Astrocyte (in vitro differentiated cells and primary cell): ENCODE data around the gene PLCL2. TPM values are rescaled to one million over a fixed set of nuclear protein-coding genes. Genes with fewer than 3 reads are reported as not detected.

Experiments
- DNase-seq: peaks from one replicate; pipeline ENCODE4 v3.0.0-alpha.2; 2010; ENCODE audit warnings: low read depth
- FAIRE-seq: peaks from 2 replicates; lab custom pipeline; 2011; peaks lifted over from hg19 to GRCh38; lab: Jason Lieb, UNC
- H2AFZ ChIP-seq: 2 replicates; pipeline ENCODE4 v1.6.0; 2012; ENCODE audit warnings: low read depth, low read length, inconsistent platforms
- H3K27ac ChIP-seq: 2 replicates; pipeline ENCODE4 v1.5.1; 2011; ENCODE audit warnings: low read depth, low read length, inconsistent platforms
- H3K27me3 ChIP-seq: 2 replicates; pipeline ENCODE4 v1.6.0; 2011; ENCODE audit warnings: low read length, inconsistent platforms; ENCODE audit not compliant: insufficient read depth
- H3K36me3 ChIP-seq: 2 replicates; pipeline ENCODE4 v1.5.1; 2011; ENCODE audit warnings: low read length, inconsistent platforms; ENCODE audit not compliant: insufficient read depth
- H3K4me1 ChIP-seq: 2 replicates; pipeline ENCODE4 v1.5.1; 2011; ENCODE audit warnings: low read length, inconsistent platforms; ENCODE audit not compliant: insufficient read depth
- H3K4me2 ChIP-seq: 2 replicates; pipeline ENCODE4 v1.6.0; 2012; ENCODE audit warnings: low read length, inconsistent platforms
- H3K4me3 ChIP-seq: 2 replicates; pipeline ENCODE4 v1.5.1; 2011; ENCODE audit warnings: low read depth, mild to moderate bottlenecking, low read length, inconsistent platforms; ENCODE audit not compliant: insufficient read depth
- H3K79me2 ChIP-seq: 2 replicates; pipeline ENCODE4 v1.6.0; 2012; ENCODE audit warnings: mild to moderate bottlenecking, low read length, inconsistent platforms; ENCODE audit not compliant: insufficient read depth
- H3K9ac ChIP-seq: 2 replicates; pipeline ENCODE4 v1.6.0; 2012; ENCODE audit warnings: mild to moderate bottlenecking, low read length, inconsistent platforms
- H3K9me3 ChIP-seq: 2 replicates; pipeline ENCODE4 v1.5.1; 2012; ENCODE audit warnings: low read depth, mild to moderate bottlenecking, low read length, inconsistent platforms; ENCODE audit not compliant: insufficient read depth
- H4K20me1 ChIP-seq: 2 replicates; pipeline ENCODE4 v1.6.0; 2012; ENCODE audit warnings: low read length, inconsistent platforms; ENCODE audit not compliant: insufficient read depth
- H3K27ac Mint-ChIP-seq: one replicate; pipeline ENCODE4 v1.8.0; 2021; ENCODE audit warnings: mild to moderate bottlenecking, mixed read lengths; ENCODE audit not compliant: unreplicated experiment
- H3K27me3 Mint-ChIP-seq: one replicate; pipeline ENCODE4 v1.8.0; 2021; ENCODE audit warnings: low read depth, mixed read lengths; ENCODE audit not compliant: unreplicated experiment
- H3K36me3 Mint-ChIP-seq: one replicate; pipeline ENCODE4 v1.8.0; 2021; ENCODE audit warnings: low read depth, mixed read lengths; ENCODE audit not compliant: unreplicated experiment
- H3K4me1 Mint-ChIP-seq: one replicate; pipeline ENCODE4 v1.8.0; 2021; ENCODE audit warnings: low read depth, mixed read lengths; ENCODE audit not compliant: unreplicated experiment
- H3K4me3 Mint-ChIP-seq: one replicate; pipeline ENCODE4 v1.8.0; 2021; ENCODE audit warnings: mild to moderate bottlenecking, moderate library complexity, mixed read lengths; ENCODE audit not compliant: unreplicated experiment
- H3K9me3 Mint-ChIP-seq: one replicate; pipeline ENCODE4 v1.8.0; 2021; ENCODE audit warnings: mild to moderate bottlenecking, mixed read lengths; ENCODE audit not compliant: unreplicated experiment
- CTCF ChIP-seq: IDR thresholded peaks from 2 replicates; pipeline ENCODE4 v1.5.1; 2011; ENCODE audit warnings: low read depth, mild to moderate bottlenecking, inconsistent platforms, low read length, moderate library complexity; ENCODE audit not compliant: insufficient read depth
- EZH2 ChIP-seq: IDR thresholded peaks from 2 replicates; pipeline ENCODE4 v1.6.1; 2012; ENCODE audit warnings: mild to moderate bottlenecking, low read length, inconsistent platforms; ENCODE audit not compliant: insufficient read depth
- total RNA-seq: library from RNA; stranded (reverse); gene quantifications from 2 replicates; pipeline ENCODE4 v1.2.1, GENCODE V29; 2021

PLCL2 gene
- total RNA-seq, 1 donor from 2014 or later = 3.9 TPM

- H3K4me1 ChIP-seq = peaks cover 3% of the 10 kb centered on the region
- no peak for DNase-seq
- no peak overlapping the region for H3K9ac ChIP-seq
- H2AFZ ChIP-seq = no peak overlapping the region
- Mint-ChIP-seq H3K4me1 (no peaks in the 10 kb centered on the region), H3K27me3 (peaks cover 3% of the 10 kb centered on the region), H3K9me3 (peaks cover 9% of the 10 kb centered on the region), H3K36me3 (no peaks in the 10 kb centered on the region), H3K27ac (no peak overlapping the region), H3K4me3 (no peak overlapping the region)
- no peak overlapping the region for H3K4me3 ChIP-seq
- H3K27me3 ChIP-seq = no peaks in the 10 kb centered on the region
- no peak for FAIRE-seq
- H3K27ac ChIP-seq = no peak overlapping the region
- H3K9me3 ChIP-seq = no peaks in the 10 kb centered on the region
- TF ChIP-seq EZH2 (no peak), CTCF (no peak)
- H3K36me3 ChIP-seq = no peaks in the 10 kb centered on the region
- no peaks in the 10 kb centered on the region for H3K79me2 ChIP-seq
- H4K20me1 ChIP-seq = no peaks in the 10 kb centered on the region
- no peak overlapping the region for H3K4me2 ChIP-seq
These were observed 231.3 kb downstream of the PLCL2 start for GRCh38 chr3:17116007-17116600.

- no peak for DNase-seq
- H3K9me3 Mint-ChIP-seq = peaks cover 10% of the 10 kb centered on the region
- H3K4me1 ChIP-seq = no peaks in the 10 kb centered on the region
- H3K36me3 Mint-ChIP-seq = no peaks in the 10 kb centered on the region
- H3K4me1 Mint-ChIP-seq = no peaks in the 10 kb centered on the region
- H3K79me2 ChIP-seq = no peaks in the 10 kb centered on the region
- no peak for TF ChIP-seq CTCF
- no peak for TF ChIP-seq EZH2
- H3K9ac ChIP-seq = no peak overlapping the region
- FAIRE-seq = no peak
- no peak overlapping the region for H3K27ac ChIP-seq
- H3K27ac Mint-ChIP-seq = no peak overlapping the region
- H3K4me2 ChIP-seq = no peak overlapping the region
- H3K4me3 ChIP-seq = no peak overlapping the region
- H2AFZ ChIP-seq = no peak overlapping the region
- no peaks in the 10 kb centered on the region for H3K36me3 ChIP-seq
- H3K9me3 ChIP-seq = no peaks in the 10 kb centered on the region
- H3K27me3 Mint-ChIP-seq = peaks cover 3% of the 10 kb centered on the region
- H3K4me3 Mint-ChIP-seq = no peak overlapping the region
- no peaks in the 10 kb centered on the region for H4K20me1 ChIP-seq
- no peaks in the 10 kb centered on the region for H3K27me3 ChIP-seq
These were observed 234.0 kb downstream of the PLCL2 start for GRCh38 chr3:17118771-17119170.

GRCh38 chr3:17119201-17120072 is 234.7 kb downstream of the PLCL2 start:
- no peaks in the 10 kb centered on the region for H3K27me3 ChIP-seq
- no peaks in the 10 kb centered on the region for H4K20me1 ChIP-seq
- no peak overlapping the region for H2AFZ ChIP-seq
- no peak overlapping the region for H3K4me2 ChIP-seq
- H3K4me3 ChIP-seq = no peak overlapping the region
- FAIRE-seq (no peak), DNase-seq (no peak)
- H3K9ac ChIP-seq = no peak overlapping the region
- no peaks in the 10 kb centered on the region for H3K36me3 Mint-ChIP-seq
- H3K4me1 ChIP-seq = no peaks in the 10 kb centered on the region
- peaks cover 10% of the 10 kb centered on the region for H3K9me3 Mint-ChIP-seq
- peaks cover 3% of the 10 kb centered on the region for H3K27me3 Mint-ChIP-seq
- no peak overlapping the region for H3K27ac ChIP-seq
- H3K36me3 ChIP-seq = no peaks in the 10 kb centered on the region
- no peak overlapping the region for H3K27ac Mint-ChIP-seq
- H3K4me3 Mint-ChIP-seq = no peak overlapping the region
- no peaks in the 10 kb centered on the region for H3K4me1 Mint-ChIP-seq
- TF ChIP-seq EZH2 (no peak), CTCF (no peak)
- H3K9me3 ChIP-seq = no peaks in the 10 kb centered on the region
- no peaks in the 10 kb centered on the region for H3K79me2 ChIP-seq
